OCI-M2 (cell line): ENCODE data around the gene ELAC2.
"Not testable (repeated sequence)": the region's sequence is repeated elsewhere in the genome, so short reads cannot be mapped to it uniquely, and the experiment has no call there.

Experiments used
- DNase-seq: peaks from one replicate; lab custom pipeline; 2025; ENCODE audit not compliant: unreplicated experiment; lab: John Stamatoyannopoulos, UW

ELAC2 gene

GRCh38 chr17:12993631-12994030, 24.2 kb downstream of the ELAC2 start:
- no peak for DNase-seq

GRCh38 chr17:12992676-12993075, 25.2 kb downstream of the ELAC2 start:
- DNase-seq = no peak

- DNase-seq = no peak
Measured at GRCh38 chr17:12990926-12991325, 26.9 kb downstream of the ELAC2 start.

- DNase-seq = no peak
Measured at GRCh38 chr17:12990041-12990808, 27.6 kb downstream of the ELAC2 start.

GRCh38 chr17:12987120-12987519, 30.7 kb downstream of the ELAC2 start:
- no peak for DNase-seq

GRCh38 chr17:12985431-12986293, 32.2 kb downstream of the ELAC2 start:
- no peak for DNase-seq

- DNase-seq = no peak
Measured at GRCh38 chr17:12983991-12984884, 33.6 kb downstream of the ELAC2 start.

- DNase-seq = no peak
Measured at GRCh38 chr17:12982224-12982623, 35.6 kb downstream of the ELAC2 start.

GRCh38 chr17:12979826-12980500, 37.9 kb downstream of the ELAC2 start:
- DNase-seq = no peak

GRCh38 chr17:12979246-12979645, 38.6 kb downstream of the ELAC2 start:
- no peak for DNase-seq

- not testable (repeated sequence) for DNase-seq
Measured at GRCh38 chr17:12978787-12979186, 39.0 kb downstream of the ELAC2 start.

- no peak for DNase-seq
Measured at GRCh38 chr17:12977008-12977751, 40.6 kb downstream of the ELAC2 start.

- no peak for DNase-seq
Measured at GRCh38 chr17:12974005-12974531, 43.8 kb downstream of the ELAC2 start.

GRCh38 chr17:12973496-12974004, 44.3 kb downstream of the ELAC2 start:
- DNase-seq = no peak

- no peak for DNase-seq
Measured at GRCh38 chr17:12967962-12968361, 49.9 kb downstream of the ELAC2 start.

- no peak for DNase-seq
Measured at GRCh38 chr17:12966413-12966812, 51.4 kb downstream of the ELAC2 start.

GRCh38 chr17:12965988-12966387, 51.8 kb downstream of the ELAC2 start:
- no peak for DNase-seq

GRCh38 chr17:12964840-12965239, 53.0 kb downstream of the ELAC2 start:
- DNase-seq = no peak

GRCh38 chr17:12964162-12964561, 53.7 kb downstream of the ELAC2 start:
- DNase-seq = no peak
